CD4-positive, alpha-beta T cell treated with Interleukin-10 for 1 hour (primary cell): Measurements from ENCODE around the gene KIAA1217.

Experiments used
- DNase-seq: peaks from one replicate; pipeline ENCODE4 v3.0.0-alpha.2; 2020

Gene KIAA1217, protein sequence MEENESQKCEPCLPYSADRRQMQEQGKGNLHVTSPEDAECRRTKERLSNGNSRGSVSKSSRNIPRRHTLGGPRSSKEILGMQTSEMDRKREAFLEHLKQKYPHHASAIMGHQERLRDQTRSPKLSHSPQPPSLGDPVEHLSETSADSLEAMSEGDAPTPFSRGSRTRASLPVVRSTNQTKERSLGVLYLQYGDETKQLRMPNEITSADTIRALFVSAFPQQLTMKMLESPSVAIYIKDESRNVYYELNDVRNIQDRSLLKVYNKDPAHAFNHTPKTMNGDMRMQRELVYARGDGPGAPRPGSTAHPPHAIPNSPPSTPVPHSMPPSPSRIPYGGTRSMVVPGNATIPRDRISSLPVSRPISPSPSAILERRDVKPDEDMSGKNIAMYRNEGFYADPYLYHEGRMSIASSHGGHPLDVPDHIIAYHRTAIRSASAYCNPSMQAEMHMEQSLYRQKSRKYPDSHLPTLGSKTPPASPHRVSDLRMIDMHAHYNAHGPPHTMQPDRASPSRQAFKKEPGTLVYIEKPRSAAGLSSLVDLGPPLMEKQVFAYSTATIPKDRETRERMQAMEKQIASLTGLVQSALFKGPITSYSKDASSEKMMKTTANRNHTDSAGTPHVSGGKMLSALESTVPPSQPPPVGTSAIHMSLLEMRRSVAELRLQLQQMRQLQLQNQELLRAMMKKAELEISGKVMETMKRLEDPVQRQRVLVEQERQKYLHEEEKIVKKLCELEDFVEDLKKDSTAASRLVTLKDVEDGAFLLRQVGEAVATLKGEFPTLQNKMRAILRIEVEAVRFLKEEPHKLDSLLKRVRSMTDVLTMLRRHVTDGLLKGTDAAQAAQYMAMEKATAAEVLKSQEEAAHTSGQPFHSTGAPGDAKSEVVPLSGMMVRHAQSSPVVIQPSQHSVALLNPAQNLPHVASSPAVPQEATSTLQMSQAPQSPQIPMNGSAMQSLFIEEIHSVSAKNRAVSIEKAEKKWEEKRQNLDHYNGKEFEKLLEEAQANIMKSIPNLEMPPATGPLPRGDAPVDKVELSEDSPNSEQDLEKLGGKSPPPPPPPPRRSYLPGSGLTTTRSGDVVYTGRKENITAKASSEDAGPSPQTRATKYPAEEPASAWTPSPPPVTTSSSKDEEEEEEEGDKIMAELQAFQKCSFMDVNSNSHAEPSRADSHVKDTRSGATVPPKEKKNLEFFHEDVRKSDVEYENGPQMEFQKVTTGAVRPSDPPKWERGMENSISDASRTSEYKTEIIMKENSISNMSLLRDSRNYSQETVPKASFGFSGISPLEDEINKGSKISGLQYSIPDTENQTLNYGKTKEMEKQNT (N-terminal part only)

DNA sequence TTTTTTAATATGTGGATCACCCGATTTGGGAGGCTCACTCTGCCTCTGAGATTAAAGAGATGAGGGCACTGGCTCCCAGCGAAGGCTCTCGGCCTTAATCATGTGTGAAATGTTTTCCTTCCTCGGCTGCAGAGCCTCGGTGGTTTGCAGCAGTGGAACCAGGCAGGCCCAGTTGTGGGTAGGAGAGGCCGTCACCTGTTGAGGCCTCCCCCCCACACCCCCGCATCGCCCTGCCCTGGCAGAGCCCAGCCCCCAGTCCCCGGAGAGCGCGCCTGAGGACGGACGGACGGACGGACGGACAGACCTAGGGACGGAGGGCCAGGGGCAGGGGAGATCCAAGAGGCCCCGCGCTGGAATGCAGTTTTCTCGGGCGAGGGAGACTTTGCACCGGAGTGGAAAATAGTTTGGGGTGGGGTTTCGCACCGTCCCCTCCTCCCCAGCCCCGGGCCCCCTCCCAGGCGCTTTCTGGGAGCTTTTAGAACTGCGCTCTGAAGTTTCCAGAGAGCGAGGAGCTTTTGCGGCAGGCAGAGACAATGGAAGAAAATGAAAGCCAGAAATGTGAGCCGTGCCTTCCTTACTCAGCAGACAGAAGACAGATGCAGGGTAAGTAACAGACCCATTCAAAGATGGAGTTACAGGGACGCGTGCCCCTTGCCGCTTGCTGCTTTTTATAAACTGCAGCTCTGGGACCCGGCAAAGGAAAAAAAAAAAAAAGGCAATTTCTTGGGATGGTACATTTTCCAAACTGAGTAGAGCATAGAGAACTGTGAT, at the start of gene KIAA1217:
TSS of gene KIAA1217 (plus strand) at position 478 of the 771 bp plus-strand sequence. CDS start at position 534, 56 bp downstream.
- DNase-seq = no peak

DNA sequence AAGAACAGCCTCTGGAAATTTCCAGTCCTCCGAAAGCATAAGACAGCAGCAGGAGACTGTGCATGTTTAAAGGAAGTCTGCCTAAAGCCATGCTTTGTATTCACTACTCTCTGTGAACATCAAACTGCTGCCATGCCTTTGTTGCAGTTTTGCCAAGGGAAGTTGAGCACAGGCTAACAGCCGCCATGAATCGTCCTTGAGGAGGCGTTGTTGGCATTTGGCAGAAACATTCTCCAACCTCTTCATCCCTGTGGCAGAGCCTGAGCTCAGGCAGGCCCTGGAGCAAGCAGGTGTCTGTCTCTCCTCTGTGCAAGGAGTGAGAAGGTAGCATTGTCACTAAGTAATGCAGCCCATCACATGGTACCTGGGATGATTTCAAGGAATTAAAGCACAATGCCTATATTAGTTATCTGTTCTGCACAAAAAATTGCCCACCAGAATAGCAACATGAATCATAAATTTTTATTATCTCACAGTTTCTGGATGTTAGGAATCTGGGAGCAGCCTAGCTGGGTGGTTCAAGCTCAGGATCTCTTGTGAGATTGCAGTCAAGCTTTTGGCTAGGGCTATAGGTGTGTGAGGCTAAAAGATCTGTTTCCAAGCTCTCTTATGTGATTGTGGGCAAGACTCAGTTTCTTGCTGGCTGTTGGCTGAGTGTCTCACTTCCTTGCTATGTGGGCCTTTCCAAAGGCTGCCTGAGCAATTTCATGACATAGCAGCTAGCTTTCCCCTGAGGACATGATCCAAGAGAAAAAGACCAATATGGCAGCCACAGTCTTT, 46.5 kb upstream of the KIAA1217 start:
- no peak for DNase-seq

DNA sequence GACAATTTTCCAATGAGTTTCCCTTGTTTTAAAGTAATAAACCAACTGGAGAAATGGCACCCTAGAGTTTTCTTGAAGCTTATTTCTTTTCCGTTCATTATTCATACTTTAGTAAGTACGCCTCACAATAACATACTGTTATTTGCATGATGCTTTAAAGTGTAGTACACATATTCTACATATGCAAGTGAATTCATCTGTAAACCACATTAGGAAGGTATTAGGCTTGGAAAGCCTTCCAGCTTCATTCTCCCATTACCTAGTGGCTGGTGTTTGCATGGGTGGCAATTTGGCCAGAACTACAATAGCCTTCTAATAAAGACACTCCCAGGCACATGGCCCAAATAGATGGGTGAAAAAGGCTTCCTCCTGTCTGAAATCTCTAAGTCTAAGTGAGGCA, 45.5 kb upstream of the KIAA1217 start:
- no peak for DNase-seq

DNA sequence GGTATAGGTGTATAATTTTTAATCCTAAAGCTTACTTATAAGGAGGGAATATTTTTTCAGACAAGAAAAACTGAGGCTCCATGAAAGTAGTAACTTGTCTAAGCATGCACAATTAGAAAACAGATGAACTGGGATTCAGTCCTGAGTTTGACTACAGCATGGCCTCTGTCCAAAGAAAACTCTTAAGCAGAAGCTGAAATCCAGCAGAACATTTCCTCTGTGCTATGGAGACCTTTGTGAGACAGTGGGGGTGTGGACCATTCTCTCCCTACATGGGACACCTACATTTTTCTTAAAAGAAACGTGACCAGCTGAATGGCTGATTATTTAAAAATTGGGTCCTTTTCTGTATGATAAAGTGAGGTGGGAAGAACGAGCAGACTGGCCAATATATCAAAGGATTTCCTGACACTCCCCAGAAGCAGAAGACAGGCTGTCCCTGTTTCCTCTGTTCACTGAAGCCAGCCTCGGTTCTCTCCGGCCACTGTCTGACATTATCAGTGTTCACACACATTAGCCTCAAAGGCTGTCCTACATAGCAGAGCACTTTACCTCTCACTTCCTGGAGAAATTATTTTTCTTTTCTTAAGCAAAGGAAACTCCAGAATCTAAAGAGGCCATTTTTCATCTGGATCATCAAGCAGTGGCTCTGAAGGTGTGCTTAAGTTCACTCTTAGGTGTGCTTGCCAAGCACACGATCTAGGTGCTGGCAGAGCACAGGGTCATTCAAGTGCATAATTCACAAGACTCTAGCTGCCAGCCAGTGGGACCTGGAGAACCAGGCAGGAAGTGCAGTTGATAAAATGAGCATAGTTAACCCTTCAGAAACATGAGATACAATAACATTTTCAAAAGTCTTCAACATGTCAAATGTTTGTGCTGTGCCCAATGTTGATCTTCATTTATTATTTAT, 40.4 kb upstream of the KIAA1217 start:
- no peak for DNase-seq

DNA sequence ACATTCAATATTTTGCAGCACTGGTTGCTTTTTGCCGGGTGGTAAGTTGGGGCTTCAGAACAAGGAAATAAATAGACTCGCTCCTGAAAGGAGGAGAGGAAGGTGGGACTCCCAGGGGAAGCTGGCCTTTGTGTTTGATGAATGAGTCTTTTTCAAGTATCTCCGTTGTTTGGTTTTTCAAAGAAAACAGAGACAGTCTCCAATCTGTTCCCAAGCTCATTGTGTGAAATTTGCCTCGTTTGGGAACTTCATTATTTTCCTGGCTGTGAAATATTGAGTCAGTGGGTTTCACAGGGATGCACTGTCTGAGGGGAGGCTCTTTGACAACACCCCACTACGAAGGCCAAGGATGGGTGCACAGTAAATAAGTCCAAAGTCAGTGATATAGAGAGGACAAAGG, 38.7 kb upstream of the KIAA1217 start:
- no peak for DNase-seq

DNA sequence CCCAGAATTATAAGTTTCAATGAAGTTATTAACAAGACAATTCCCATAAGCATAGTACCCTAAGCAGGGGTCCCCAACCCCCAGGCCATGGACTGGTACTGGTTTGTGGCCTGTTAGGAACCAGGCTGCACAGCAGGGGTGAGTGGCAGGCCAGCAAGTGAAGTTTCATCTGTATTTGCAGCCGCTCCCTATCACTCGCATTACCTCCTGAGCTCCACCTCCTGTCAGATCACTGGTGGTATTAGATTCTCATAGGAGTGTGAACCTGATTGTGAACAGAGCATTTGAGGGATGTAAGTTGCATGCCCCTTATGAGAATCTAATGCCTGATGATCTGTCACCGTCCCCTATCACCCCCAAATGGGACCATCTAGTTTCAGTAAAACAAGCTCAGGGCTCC, 36.0 kb upstream of the KIAA1217 start:
- DNase-seq = no peak

DNA sequence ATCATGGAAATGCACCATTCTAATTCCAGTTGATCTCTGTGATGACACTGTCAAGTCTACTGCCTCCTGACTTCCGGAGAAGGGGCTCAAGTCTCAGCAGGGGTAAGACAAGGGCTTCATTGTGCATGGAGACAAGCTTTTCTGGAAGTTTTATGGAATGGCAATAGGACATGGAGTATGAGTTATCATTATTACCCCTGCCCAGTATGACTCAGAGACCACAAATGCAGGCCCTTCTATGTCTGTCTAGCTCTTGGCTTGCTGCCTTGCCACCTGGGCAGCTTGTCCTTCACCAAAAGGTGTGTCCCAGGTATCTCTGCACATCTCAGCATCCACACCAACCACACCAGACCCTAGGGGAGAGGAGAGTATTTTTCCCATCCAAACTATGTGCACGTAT, 34.9 kb upstream of the KIAA1217 start:
- no peak for DNase-seq

DNA sequence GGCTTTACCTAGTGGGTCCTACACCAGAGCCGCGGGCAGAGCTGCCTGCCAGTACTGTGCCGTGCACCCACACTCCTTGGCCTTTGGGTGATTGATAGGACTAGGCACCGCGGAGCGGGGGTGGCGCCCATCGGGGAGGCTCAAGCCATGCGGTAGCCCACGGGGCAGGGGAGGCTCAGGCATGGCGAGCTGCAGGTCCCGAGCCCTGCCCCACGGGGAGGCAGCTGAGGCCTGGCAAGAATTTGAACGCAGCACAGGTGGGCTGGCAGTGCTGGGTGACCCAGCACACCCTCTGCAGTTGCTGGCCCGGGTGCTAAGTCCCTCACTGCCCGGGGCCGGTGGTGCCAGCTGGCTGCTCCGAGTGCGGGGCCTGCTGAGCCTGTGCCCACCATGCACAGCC, 32.3 kb upstream of the KIAA1217 start:
- DNase-seq = no peak

DNA sequence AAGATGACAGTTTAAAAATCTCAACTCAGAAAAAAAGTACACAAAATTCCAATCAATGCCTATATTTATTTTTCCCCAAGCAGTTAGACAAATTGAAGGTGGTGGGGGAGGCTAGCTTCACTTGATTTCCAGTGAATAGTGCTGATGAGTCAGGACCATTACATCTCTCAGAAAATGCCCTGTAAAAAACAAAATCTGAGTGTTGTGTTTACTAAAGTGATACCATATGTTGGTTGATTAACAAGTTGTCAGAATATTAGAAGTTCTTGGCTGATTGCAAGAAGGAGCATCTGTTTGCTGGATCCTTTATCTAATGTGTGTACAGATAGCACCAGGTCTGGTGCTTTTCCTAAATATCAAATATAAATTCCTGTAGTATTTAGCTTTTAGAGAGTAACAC, 31.3 kb upstream of the KIAA1217 start:
- DNase-seq = no peak

GRCh38 chr10:24180891-24181290, 28.0 kb upstream of the KIAA1217 start:
- DNase-seq = no peak

- DNase-seq = no peak
Measured at GRCh38 chr10:24184455-24184854, 24.5 kb upstream of the KIAA1217 start.

DNA sequence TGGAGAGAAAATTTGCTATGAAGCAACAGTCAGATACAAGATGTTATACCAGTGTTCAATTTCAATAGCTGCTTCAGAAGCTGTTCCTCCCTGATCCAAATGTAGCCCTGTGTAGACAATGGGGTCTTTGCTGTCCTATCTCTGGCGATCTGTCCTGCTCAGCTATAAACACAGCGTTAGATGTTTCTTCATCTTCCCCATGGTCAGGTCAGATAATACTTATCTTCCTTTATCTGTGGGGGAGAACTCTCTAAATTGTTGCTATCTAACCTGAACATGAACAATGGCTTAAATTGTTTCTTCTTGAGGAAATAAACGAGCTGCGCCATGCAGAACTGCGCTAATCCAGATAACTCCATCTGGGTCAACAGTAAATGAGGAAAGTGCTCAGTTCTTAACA, 15.6 kb upstream of the KIAA1217 start:
- DNase-seq = no peak

- DNase-seq = no peak
Measured at GRCh38 chr10:24197263-24197662, 11.7 kb upstream of the KIAA1217 start.

DNA sequence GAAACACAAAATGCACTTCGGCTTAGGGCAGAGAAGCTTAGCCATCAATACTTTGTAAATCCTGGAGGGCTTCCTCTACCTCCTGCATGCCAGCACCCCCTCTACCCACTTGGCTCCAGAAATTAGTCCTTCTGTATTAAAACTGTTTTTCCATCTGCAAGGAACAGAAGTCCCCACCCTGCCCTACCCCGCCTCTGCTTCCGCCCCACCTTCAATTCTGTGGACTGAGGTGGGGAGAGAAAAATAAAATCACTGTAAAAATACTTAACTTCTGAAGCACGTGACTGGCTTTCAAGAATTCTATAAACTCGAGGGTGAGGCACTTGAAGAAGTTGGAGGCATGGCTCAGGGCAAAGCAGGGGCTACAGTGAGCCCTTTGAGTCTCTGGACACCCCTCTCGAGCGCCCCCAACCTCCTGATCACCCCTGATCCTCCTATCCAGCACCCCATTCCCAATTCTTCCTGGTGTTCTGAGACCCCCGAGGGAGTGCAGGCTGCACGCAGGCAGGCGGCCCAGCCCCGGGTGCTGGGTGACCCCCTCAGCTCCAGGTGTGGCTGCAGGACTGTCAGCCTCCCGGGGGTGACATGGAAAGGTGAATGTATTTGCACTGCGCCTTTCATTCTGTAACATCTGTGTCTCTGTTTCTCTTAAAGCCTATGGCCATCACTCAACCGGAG, 7.3 kb upstream of the KIAA1217 start:
- DNase-seq = no peak

- DNase-seq = no peak
Measured at GRCh38 chr10:24202181-24202570, 6.8 kb upstream of the KIAA1217 start.

- no peak for DNase-seq
Measured at GRCh38 chr10:24205821-24206220, 3.1 kb upstream of the KIAA1217 start.

DNA sequence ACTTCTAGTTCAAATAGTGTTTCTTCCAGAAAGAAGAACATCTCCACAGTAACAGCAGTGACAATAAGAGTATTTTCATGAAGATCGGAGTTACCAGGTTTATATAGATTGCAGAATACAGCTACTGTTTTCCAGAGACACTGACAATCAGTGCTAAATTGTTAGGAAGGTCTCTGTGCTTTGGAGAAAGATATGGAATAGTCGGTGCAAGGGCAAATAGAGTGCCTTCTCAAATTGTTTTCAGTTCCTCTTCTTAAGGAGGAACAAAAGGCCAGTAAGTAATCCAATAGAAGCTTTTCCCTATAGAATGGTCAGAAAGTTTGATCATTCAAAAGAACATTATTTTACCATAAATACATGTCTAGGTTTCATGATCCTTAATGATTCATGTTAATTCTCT, 2.6 kb upstream of the KIAA1217 start:
- DNase-seq = no peak

- no peak for DNase-seq
Measured at GRCh38 chr10:24206926-24207325, 2.0 kb upstream of the KIAA1217 start.

- DNase-seq = no peak
Measured at GRCh38 chr10:24207341-24207740, 1.6 kb upstream of the KIAA1217 start.
